ENCODE measurements around the gene ITPRIPL2.

The ITPRIPL2 gene

DNA sequence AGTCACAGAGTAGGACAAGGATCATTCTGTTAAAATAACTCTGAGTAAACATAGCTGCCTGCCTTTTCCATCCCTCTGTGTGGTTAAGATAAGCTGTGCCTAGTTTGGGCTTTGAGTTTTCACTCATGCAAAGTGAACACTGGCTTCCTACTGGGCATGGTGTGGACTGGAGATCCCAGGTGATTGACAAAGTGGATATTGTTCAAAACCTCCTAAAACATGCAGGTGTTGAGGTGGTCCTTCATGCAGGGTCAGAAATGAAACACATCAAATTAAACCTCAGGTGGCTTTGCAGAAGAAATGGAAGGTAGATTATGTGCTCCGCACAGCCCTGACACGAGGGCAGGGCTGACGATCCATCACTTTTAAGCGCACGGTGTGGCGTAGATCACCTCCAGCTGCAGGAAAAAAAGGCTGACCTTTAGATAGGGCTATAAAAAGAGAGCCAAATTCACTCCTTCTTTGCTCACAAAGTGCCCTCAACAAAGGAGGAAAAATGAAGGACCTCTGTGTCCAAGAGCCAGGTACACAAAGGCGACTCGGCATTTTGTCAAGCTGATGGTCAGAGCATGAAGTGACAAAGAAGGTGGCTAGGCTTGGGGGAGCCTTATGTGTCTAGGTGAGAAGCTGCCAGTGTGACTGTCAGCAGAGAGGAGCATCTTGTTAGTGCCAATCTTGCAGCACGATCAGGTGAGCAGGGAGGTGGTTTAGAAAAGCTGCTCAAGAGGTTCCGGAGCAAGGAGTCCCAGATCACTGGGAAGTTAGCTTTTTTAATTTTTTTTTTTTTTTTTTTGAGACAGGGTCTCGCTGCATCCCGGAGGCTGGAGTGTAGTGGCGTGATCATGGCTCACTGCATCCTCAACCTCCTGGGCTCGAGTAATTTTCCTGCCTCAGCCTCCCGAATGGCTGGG, 19.9 kb upstream of the ITPRIPL2 start:
- DNase-seq (ENCODE audit: low spot score) = no peak

DNA sequence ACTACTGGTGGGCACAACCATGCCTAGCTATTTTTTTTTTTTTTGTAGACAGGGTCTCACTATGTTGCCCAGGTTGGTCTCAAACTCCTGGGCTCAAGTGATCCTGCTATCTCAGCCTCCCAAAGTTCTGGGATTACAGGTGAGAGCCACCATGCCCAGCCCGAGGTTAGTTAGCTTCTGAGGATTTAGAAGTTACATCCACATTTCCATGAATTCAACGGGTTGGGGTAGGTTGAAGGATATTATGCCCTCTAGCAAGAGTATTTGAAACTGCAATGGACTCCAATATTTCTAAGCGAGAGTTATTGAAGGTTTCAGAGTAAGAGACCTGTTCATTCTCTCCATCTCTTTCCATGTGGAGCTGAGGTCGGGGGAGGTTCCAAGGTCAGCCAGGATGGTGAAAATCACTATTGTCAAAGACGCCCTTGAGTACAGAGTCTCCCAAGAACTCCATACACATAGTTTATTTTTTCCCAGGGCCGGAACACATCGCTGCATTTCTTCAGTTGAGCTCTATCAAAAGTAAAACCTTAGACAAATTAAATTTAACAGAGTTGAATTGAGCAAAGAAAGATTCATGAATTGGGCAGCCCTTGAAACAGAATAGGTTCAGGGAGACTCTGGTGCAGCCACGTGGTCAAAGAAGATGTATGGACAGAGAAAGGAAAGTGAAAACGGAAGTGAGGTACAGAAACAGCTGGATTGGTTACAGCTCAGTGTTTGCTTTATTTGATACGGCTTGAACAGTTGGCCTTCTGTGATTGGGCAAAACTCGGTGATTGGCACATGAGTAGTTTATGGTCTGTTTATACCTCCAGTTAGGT, 19.0 kb upstream of the ITPRIPL2 start:
- DNase-seq (ENCODE audit: low spot score) = no peak

DNA sequence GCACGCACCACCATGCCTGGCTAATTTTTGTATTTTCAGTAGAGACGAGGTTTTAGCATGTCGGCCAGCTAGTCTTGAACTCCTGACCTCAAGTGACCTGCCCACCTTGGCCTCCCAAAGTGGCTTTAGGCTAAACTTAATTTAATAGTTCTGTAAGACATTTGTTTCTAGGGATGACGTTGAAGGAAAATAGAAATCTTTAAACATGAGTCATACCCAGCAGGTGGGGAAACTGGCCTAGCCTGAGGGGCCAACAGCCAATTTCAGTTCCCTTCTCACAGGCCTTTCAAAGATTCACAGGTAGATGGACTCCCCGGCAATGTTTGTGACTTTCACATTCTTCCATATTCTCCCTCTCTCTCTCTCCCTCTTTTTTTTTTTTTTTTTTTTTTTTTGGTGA, 18.1 kb upstream of the ITPRIPL2 start:
- no peak for DNase-seq (ENCODE audit: low spot score)

DNA sequence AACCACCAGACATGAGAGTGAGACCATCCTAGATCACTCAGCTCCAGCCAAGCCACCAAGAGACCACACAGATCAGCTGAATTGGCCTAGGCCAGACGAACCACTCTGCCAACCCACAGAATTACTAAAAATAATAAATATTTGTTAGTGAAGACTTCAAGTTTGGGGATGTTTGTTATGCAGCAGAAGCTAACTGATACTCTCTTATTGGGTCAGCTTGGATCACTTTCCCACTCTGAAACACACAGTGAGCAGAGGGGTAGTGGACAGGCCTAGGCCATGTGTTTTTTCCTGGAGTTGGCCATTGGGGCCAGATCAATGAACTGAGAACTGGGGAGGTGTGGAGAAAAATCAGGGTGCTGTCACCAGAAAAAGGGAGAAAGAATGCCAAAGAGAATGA, 15.6 kb upstream of the ITPRIPL2 start:
- no peak for DNase-seq (ENCODE audit: low spot score)

DNA sequence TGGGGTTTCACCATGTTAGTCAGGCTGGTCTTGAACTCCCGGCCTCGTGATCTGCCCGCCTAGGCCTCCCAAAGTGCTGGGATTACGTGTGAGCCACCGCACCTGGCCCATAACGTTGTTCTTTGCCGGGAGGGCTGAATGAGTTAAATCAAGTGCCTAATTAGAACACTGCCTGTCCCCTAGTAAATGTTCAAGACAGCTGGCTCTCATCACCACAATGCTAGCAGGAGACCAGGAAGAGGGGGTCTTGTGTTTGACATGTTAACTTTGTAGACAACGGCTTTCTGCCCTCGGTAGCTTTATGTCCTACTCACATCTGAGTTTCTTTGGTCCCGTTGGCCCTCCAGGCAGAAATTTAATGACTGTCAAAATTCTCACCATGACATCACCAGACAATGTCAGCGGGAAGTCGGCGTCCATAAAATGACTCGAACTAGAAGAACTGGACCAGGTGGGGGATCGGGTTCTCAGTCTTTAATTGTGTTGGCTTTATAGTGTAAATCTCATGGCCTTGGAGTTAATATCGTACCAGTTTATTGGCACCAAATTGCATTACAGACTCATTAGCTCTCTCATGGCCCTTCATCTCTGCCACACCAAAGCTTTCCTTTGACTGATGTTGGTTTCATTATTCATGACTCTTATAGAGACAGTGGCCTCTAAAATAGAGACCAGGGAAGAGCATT, 11.4 kb upstream of the ITPRIPL2 start:
- DNase-seq (ENCODE audit: low spot score) = no peak

DNA sequence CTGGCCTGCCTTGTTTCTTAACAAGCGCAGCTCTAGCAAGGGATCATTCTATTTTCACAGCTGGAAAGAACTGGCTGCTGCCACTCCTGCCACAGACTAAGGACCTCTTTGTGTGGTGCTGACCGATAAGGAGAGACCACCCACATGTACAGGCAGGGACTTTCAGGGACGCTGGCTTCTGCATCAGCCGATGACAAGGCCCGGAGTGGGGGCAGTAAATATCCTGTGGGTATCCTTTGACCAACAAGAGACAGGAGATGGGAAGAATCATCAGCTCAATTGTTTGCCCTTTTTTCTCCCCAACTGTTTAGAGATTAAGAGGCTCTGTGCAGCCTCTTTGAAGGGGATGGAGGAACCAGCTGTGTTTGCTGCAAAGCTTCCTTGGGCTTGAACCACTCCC, 9.2 kb upstream of the ITPRIPL2 start:
- DNase-seq (ENCODE audit: low spot score) = no peak

DNA sequence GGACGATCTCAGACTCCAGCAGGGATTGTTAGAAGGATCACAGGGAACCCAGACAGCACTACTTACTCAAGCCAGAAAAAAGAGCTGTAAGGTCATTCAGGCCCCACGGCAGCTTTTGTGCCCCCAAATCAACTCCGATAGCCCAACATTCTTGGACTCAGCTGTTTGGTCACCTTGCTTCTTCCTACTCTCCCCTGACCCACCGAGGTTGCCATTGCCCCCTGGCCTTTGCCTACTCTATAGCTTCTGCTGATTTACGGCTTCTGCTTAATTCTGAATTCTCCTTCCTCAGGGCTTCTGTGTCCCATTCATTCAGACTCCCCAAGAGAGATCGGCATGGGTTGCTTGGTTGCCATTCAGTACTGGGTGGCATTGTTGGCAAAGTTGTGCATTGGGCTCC, 8.6 kb upstream of the ITPRIPL2 start:
- no peak for DNase-seq (ENCODE audit: low spot score)

DNA sequence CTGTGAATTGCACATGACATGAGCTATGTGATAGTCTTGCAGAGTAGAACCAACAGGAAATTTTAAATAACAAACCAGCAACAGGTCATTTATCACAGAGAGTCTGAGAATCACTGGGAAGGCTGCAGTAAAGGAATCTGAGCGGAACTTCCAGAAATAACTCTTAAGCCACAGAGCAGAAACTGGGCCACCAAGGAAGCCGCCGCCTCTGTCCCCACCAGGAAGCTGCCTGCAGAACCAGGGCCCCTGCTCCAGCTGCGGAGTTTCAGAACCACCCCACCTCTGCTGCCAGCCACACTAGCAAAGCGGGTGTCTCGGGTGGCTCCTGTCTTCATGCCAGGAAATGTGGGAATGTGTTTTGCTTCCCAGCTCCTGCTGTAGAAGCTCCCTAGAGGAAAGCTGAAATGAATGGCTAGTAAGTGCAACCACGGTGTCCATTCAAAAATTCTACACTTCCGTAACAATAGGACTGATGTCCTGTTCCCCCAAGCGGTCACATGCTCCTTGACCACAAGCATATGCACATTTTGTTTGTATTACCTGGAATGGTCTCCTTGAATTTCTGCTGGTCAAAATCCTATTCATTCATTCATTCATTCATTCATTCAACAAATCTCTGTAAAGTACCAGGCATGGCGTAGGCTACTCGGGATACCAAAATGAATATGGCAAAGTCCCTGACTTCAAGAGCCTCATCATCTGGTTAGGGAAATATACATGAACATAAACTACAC, 7.7 kb upstream of the ITPRIPL2 start:
- DNase-seq (ENCODE audit: low spot score) = no peak

DNA sequence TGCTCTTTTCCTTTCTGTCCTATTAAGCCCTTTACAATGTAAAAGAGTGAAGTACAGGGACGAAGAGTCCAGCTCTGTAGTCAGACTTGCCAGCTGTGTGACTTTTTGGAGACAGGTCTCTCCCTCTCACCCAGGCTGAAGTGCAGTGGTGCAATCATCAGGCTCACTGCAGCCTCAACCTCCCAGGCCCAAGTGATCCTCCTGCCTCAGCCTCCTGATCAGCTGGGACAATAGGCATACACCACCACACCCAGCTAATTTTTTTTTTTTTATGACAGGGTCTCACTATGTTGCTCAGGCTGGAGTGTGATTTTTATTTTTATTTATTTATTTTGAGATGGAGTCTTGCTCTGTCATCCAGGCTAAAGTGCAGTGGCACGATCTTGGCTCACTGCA, 7.1 kb upstream of the ITPRIPL2 start:
- DNase-seq (ENCODE audit: low spot score) = no peak

DNA sequence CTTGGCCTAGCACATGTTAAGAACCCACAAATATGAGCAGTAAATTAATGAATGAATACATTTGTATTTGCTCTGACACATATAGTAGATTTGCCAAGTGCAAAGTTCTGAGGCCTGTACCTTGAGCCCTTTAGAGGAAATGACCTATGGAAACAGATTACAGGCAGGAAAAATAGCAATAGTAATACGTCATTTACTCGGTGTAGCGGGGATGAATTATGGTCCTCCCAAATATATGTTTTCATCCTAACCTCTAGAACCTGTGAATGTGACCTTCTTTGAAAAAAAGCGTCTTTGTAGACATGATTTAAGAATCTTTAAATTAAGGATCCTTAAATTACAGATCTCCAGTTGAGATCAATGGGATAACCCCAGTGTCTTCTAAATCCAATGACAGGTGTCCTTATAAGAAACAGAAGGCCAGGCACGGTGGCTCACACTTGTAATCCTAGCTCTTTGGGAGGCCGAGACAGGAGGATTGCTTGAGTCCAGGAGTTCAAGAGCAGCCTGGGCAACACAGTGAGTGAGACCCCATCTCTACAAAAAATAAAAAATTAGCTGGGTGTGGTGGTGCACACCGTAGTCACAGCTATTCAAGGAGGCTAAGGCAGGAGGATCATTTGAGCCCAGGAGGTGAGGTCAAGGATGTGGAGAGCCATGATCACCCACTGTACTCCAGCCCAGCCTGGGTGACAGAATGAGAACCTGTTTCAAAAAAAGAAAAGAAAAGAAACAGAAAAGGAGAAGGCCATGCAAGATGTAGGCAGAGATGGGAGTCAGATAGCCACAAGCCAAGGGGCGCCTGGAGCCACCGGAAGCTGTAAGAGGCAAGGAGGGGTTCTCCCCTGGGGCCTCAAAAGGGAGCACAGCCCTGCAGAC, 5.1 kb upstream of the ITPRIPL2 start:
- no peak for DNase-seq (ENCODE audit: low spot score)

DNA sequence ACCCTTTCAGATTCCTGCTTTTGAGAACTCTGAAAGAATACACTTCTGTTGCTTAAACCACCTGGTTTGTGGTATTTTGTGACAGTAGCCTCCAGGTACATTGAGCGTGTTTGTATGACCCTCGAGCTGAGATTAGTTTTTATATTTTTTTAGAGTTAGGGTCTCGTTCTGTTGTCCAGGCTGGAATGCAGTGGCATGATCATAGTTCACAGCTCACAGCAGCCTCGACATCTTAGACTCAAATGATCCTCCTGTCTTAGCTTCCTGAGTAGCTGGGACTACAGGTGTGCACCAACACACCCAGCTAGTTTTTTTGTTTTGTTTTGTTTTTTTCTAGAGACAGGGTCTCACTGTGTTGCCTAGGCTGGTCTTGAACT, 4.5 kb upstream of the ITPRIPL2 start:
- DNase-seq (ENCODE audit: low spot score) = no peak

DNA sequence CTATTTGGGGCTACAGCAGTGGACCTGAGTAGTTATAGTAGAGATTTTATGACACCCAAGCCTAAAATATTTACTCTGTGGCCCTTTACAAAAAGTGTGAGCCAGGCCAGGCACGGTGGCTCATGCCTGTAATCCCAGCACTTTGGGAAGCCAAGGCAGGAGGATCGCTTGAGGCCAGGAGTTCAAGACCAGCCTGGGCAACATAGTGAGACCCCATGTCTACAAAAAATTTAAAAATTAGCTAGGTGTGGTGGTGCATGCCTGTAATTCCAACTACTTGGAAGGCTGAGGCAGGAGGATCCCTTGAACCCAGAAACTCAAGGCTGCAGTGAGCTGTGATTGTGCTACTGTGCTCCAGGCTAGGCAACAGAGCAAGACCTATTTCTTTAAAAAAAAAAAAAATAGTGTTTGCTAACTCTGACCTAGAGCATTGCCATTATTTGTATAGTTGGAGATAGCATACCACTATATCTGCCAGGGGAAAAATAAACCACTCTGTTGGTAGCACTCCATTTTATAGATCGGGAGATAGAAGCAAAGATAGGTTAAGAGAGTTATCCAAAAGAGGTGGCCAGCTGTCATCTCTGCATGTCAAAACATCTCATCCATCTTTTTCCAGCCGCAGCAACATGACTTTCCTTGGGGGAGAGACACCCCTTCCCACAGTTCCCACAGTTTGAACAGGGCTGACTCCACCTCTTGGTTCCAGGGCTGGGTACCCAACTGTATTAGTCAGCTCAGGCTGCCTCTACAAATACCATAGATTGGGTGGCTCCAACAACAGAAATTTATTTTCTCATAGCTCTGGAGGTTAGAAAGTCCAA, 3.0 kb upstream of the ITPRIPL2 start:
- no peak for DNase-seq (ENCODE audit: low spot score)

DNA sequence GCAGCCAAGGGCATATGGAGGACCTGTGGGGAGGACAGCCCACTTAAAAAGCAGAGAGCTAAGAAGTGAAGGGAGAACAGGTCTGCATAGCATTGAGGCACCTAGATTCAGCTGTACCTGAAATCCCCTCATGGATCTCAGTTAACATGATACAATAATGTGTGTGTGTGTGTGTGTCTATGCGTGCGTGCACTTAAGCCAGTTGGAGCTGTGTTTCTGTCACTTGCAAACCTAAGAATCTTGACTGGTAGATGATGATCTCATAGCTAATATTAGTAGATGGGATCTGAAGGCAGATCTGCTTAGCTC, 1.7 kb upstream of the ITPRIPL2 start:
- no peak for DNase-seq (ENCODE audit: low spot score)

DNA sequence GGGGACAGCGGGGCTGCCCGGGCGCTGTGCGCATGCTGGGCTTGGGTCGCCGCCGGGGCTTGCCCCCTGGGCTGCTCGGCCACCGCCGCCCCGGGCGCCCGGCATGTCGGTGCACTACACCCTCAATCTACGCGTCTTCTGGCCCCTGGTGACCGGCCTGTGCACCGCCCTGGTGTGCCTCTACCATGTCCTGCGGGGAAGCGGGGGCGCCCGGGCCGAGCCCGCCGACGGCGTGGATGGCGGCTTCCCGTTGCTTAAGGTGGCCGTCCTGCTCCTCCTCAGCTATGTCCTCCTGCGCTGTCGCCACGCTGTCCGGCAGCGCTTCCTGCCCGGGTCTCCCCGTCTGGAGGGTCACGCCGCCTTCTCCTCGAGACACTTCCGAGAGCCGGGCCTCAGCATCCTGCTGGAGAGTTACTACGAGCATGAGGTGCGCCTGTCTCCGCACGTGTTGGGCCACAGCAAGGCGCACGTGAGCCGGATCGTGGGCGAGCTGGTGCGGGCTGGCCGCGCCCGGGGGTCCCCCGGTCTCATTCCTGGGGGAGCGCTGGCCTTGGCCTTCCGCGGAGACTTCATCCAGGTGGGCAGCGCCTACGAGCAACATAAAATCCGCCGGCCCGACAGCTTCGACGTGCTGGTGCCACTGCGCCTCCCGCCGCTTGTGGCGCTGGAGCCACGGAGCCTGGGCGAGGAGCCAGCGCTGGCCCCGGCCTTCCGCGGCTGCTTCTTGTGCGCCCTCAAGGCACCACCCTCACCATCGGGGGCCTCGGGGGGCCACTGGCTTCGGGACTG, 789 bp downstream of the ITPRIPL2 start:
- no peak for DNase-seq (ENCODE audit: low spot score)

DNA sequence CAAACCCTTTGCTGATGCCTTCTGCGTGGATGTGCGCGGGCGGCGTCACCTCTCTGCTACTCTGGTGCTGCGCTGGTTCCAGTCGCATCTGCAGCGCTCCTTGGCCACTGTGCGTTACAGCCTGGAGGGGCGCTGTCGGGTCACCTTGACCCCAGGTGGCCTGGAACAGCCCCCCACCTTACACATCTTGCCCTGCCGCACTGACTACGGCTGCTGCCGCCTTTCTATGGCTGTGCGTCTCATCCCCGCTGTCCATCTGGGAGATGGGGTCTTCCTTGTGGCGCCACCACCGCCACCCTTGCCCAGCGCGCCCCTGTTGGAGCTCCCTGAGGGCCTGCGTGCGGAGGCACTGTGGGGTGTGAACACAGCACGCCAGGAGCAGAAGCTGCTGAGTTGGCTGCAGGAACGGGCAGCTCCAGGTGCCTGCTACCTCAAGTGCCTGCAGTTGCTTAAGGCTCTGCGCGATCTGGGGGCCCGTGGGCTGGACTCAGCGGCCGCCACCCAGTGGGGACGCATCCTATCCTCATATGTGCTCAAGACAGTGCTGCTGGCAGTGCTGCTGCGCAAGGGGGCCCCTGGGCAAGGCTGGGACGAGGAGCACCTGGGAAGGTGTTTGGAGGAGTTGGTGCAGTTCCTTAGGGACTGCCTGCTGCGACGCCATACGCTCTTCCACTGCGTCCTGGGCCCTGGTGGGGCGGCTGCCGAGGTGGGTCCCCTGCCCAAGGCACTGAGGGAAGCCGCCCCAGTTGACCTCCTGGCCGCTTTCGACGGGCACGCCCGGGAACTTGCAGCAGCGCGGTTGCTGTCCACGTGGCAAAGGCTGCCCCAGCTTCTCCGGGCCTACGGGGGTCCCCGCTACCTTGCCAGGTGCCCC, 1.6 kb downstream of the ITPRIPL2 start:
- DNase-seq (ENCODE audit: low spot score) = no peak

DNA sequence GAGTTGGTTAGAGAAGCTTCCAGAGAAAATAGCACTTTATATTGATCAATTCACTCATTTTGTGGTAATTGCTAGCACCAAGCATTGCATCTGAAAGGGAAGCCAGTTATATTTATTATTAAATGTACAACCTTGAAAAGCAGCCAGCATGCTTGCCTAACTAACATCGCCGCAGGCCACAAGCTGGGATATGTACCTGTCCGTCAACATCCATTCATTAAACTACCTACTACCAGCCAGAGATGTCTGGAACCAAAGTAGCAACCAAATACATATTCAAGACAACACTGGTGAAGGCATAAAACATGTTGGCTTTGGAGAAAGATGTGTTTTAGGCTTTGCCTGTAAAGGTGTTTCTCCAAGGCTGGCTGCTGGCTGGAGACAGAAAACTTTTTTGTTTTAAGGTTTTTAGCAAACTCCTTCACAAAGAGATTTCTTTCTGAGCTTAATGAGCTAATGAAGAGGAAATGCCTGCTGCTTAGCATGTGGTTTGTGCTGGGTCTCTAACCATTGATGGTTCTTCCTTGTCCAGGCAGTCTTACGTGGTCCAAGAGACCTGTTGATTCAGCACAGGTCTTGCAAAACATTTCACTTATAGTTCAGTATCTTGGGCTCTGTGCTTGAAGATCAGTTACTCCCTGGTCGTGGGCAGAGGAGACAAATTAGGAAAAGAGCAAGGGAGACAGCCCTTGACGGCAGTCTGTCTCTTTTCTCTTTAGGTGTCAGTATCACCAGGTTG, 3.1 kb downstream of the ITPRIPL2 start:
- no peak for DNase-seq (ENCODE audit: low spot score)

DNA sequence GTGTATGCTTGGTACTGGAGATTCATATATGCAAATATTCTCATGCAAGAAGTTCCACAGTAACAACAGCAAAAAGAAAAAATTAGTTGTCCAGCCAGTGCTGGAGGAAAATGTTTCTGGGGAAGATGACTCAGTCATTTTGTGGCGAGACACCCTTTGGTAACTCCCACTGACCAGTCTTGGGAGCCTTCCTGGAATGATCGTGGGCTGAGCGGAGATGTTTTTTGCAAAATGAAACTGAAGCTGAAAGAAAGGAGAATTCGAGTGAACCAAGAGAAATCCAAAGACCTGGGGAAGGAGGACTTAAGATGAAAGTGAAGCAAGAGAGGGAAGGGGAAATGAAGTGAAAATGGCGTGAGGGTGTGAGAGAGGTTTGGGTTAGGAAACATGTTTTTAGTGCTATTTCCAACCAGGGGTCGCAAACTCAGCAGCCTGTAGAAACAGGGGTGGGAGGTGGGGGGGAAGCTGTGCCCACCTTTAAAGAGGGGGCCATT, 5.2 kb downstream of the ITPRIPL2 start:
- DNase-seq (ENCODE audit: low spot score) = no peak

DNA sequence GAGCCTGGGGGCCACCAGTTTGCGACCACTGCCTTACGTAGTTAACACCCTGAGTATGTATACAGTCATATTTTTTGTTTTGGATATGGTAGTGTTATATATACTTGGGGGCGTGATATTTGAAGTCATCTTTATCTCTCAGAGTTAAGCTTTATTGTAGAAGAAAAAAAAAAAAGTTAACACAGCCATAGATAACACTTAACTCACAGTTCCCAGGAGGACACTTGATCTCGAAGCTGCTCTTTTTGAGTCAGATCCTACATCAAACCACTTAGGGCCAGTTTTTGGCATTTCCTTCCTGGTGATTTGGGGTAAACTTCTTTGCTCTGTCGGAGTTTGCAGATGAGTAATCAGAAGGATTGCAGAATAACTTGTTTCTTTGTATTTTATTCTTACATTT, 5.8 kb downstream of the ITPRIPL2 start:
- no peak for DNase-seq (ENCODE audit: low spot score)

Data from CD4-positive, alpha-beta T cell treated with Interleukin-15 for 4 hours (primary cell).